ENCODE data around the gene TIMP3. TPM values are rescaled to one million over a fixed set of nuclear protein-coding genes. Genes with fewer than 3 reads are reported as not detected.
A peak's percentile ranks its signal among the peaks of the same experiment; 100 is the strongest.

TIMP3 gene
- total RNA-seq, 1 donor from 2014 or later: 5.4 TPM

GRCh38 chr22:32828561-32828960 lies 27.1 kb downstream of the TIMP3 start:
- no peak for DNase-seq (ENCODE audit: low read depth)

GRCh38 chr22:32829451-32829851 lies 27.9 kb downstream of the TIMP3 start:
- DNase-seq (ENCODE audit: low read depth): no peak

GRCh38 chr22:32830473-32830872 lies 29.0 kb downstream of the TIMP3 start:
- no peak for DNase-seq (ENCODE audit: low read depth)

- no peak for DNase-seq (ENCODE audit: low read depth)
Observed at GRCh38 chr22:32830957-32831356, 29.5 kb downstream of the TIMP3 start.

GRCh38 chr22:32831584-32831983 lies 30.1 kb downstream of the TIMP3 start:
- no peak for DNase-seq (ENCODE audit: low read depth)

GRCh38 chr22:32832174-32832573 lies 30.7 kb downstream of the TIMP3 start:
- no peak for DNase-seq (ENCODE audit: low read depth)

- DNase-seq (ENCODE audit: low read depth): peak; percentile 10
Observed at GRCh38 chr22:32836280-32837123, 35.0 kb downstream of the TIMP3 start.

GRCh38 chr22:32837142-32837541 lies 35.6 kb downstream of the TIMP3 start:
- DNase-seq (ENCODE audit: low read depth): no peak

- no peak for DNase-seq (ENCODE audit: low read depth)
Observed at GRCh38 chr22:32837803-32838202, 36.3 kb downstream of the TIMP3 start.

- no peak for DNase-seq (ENCODE audit: low read depth)
Observed at GRCh38 chr22:32839831-32840584, 38.5 kb downstream of the TIMP3 start.

- no peak for DNase-seq (ENCODE audit: low read depth)
Observed at GRCh38 chr22:32841175-32841574, 39.7 kb downstream of the TIMP3 start.

GRCh38 chr22:32842486-32842885 lies 41.0 kb downstream of the TIMP3 start:
- no peak for DNase-seq (ENCODE audit: low read depth)

- no peak for DNase-seq (ENCODE audit: low read depth)
Observed at GRCh38 chr22:32843300-32843699, 41.8 kb downstream of the TIMP3 start.

- no peak for DNase-seq (ENCODE audit: low read depth)
Observed at GRCh38 chr22:32844251-32844650, 42.7 kb downstream of the TIMP3 start.

- no peak for DNase-seq (ENCODE audit: low read depth)
Observed at GRCh38 chr22:32846780-32847491, 45.4 kb downstream of the TIMP3 start.

GRCh38 chr22:32848226-32848625 lies 46.7 kb downstream of the TIMP3 start:
- no peak for DNase-seq (ENCODE audit: low read depth)

- no peak for DNase-seq (ENCODE audit: low read depth)
Observed at GRCh38 chr22:32849501-32849900, 48.0 kb downstream of the TIMP3 start.

- no peak for DNase-seq (ENCODE audit: low read depth)
Observed at GRCh38 chr22:32850157-32850556, 48.7 kb downstream of the TIMP3 start.

- DNase-seq (ENCODE audit: low read depth): no peak
Observed at GRCh38 chr22:32850591-32851517, 49.3 kb downstream of the TIMP3 start.

GRCh38 chr22:32852395-32853251 lies 51.1 kb downstream of the TIMP3 start:
- no peak for DNase-seq (ENCODE audit: low read depth)

Data from renal cortical epithelial cell (primary cell).